OCI-LY7 (cell line): ENCODE results near the gene OSBP2. TPM values are rescaled to one million over a fixed set of nuclear protein-coding genes. Genes with fewer than 3 reads are reported as not detected.
"Not testable (repeated sequence)": the region's sequence is repeated elsewhere in the genome, so short reads cannot be mapped to it uniquely, and the experiment has no call there.

Experiments used
- BruUV-seq: library from RNA; stranded (reverse); fragments of 400-500 nt; replicated peaks from 2 replicates; lab custom pipeline; 2021; lab: Mats Ljungman, UMichigan
- CTCF ChIA-PET: fragments of 300-600 bp; sonication (Branson Sonifier 250); formaldehyde crosslinking; loops from one replicate; lab custom pipeline; 2022; ENCODE audit warnings: antibody characterized with exemption; ENCODE audit not compliant: unreplicated experiment; lab: Charles Lee
- POLR2A ChIA-PET: fragments of 300-600 bp; sonication (Branson Sonifier 250); formaldehyde crosslinking; loops from one replicate; lab custom pipeline; 2022; ENCODE audit warnings: antibody characterized with exemption; lab: Charles Lee
- DNase-seq: peaks from one replicate; pipeline ENCODE4 v3.0.0-alpha.2; 2015; ENCODE audit warnings: low spot score
- H2AFZ ChIP-seq: fragments of 200-600 bp; sonication (generic), shearing (Covaris generic); 2 replicates; pipeline ENCODE4 v1.6.1; 2014; ENCODE audit warnings: mild to moderate bottlenecking, antibody characterized with exemption, low read length, moderate library complexity
- H3K27ac ChIP-seq: fragments of 200-600 bp; sonication (generic); 2 replicates; pipeline ENCODE4 v1.5.1; 2014; ENCODE audit warnings: mixed run types, low read depth, mild to moderate bottlenecking, moderate library complexity, low read length, inconsistent platforms; ENCODE audit not compliant: poor library complexity, severe bottlenecking
- H3K36me3 ChIP-seq: fragments of 200-600 bp; sonication (generic); 2 replicates; pipeline ENCODE4 v1.6.1; 2014; ENCODE audit warnings: mild to moderate bottlenecking, antibody characterized with exemption, low read length, moderate library complexity, mixed read lengths; ENCODE audit not compliant: insufficient read depth
- H3K4me1 ChIP-seq: fragments of 200-600 bp; sonication (generic); 2 replicates; pipeline ENCODE4 v1.5.1; 2014; ENCODE audit warnings: mild to moderate bottlenecking, low read length; ENCODE audit not compliant: insufficient read depth, poor library complexity, severe bottlenecking
- H3K4me2 ChIP-seq: fragments of 200-600 bp; sonication (generic); 2 replicates; pipeline ENCODE4 v1.6.1; 2014; ENCODE audit warnings: mild to moderate bottlenecking, low read length
- H3K4me3 ChIP-seq: fragments of 200-600 bp; sonication (generic); 2 replicates; pipeline ENCODE4 v1.5.1; 2014; ENCODE audit warnings: mild to moderate bottlenecking, low read depth, low read length; ENCODE audit not compliant: poor library complexity, severe bottlenecking
- H3K79me2 ChIP-seq: fragments of 200-600 bp; sonication (generic); 2 replicates; pipeline ENCODE4 v1.6.1; 2016; ENCODE audit warnings: low read depth, mild to moderate bottlenecking, low read length, moderate library complexity, mixed read lengths; ENCODE audit not compliant: insufficient read depth
- H3K9me2 ChIP-seq: fragments of 200-600 bp; sonication (generic); 2 replicates; pipeline ENCODE4 v1.6.1; 2016; ENCODE audit warnings: mild to moderate bottlenecking, low read length, mixed read lengths; ENCODE audit not compliant: insufficient read depth
- H3K9me3 ChIP-seq: fragments of 200-600 bp; sonication (generic); 2 replicates; pipeline ENCODE4 v1.6.1; 2014; ENCODE audit warnings: mild to moderate bottlenecking, mixed run types, low read length, mixed read lengths
- H4K20me1 ChIP-seq: fragments of 200-600 bp; sonication (generic); 2 replicates; pipeline ENCODE4 v1.6.1; 2014; ENCODE audit warnings: mild to moderate bottlenecking, antibody characterized with exemption, low read length, moderate library complexity, mixed read lengths; ENCODE audit not compliant: insufficient read depth
- EZH2phosphoT487 ChIP-seq: fragments of 200-600 bp; sonication (generic); IDR thresholded peaks from 2 replicates; pipeline ENCODE4 v1.6.1; 2018; ENCODE audit warnings: low read depth, borderline replicate concordance, mild to moderate bottlenecking, mixed run types, antibody characterized with exemption, low read length, moderate library complexity, mixed read lengths
- intact Hi-C: fragments of 100-400 bp; cut with micrococcal nuclease; formaldehyde crosslinking; loops from one replicate; pipeline ENCODE4 v1.10.0; 2022; ENCODE audit not compliant: unreplicated experiment
- total RNA-seq, 2 experiments: library from RNA; depleted of rRNA in 1 of 2; stranded (reverse); fragments of >200 nt in 1 of 2; shearing (Covaris generic) in 1 of 2; gene quantifications; 2 replicates each; pipeline ENCODE4 v1.2.3, GENCODE V29; 2014 to 2022
- TF ChIP-seq, protein P1 (sequence below): fragments of 200-600 bp; sonication (generic); conservative IDR thresholded peaks from 2 replicates; pipeline ENCODE4 v1.5.1; 2014; ENCODE audit warnings: mild to moderate bottlenecking, antibody characterized with exemption, low read length, moderate library complexity, mixed read lengths

OSBP2 gene
- total RNA-seq, 2 experiments from 2014 or later = 0.19 to 0.34 TPM

DNA sequence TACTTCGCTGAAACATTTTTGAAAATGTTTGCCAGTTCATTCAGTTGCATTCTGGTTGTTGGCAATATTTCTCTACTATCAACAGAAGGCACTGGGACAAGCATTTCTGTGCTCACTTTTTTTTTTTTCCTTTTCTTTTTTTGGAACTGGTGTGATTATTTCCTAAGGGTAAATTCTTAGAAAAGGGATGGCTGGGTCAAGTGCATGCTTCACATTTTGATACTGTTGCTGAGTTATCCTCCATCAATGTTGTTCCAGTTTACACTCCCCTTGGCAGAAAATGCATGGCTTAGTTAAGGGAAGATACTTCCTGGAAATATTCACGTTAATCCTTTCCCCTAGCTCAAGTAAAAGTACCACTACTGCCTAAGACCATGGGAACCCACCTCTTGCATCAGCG lies 81.8 kb downstream of the OSBP2 start:
- no peaks in the 10 kb centered on the region for H3K9me2 ChIP-seq
- no TSS peak for BruUV-seq
- no peaks in the 10 kb centered on the region for H3K9me3 ChIP-seq
- ChIA-PET POLR2A (interaction anchor here (0.5 kb wide), 1 partner anchor 591 kb away, joined by 4 read pairs; no protein-coding TSS in a partner anchor), CTCF (no interaction called here)
- intact Hi-C loops = no loop called here
- no peak overlapping the region for H3K4me2 ChIP-seq
- no peaks in the 10 kb centered on the region for H3K4me1 ChIP-seq
- H3K36me3 ChIP-seq = no peaks in the 10 kb centered on the region
- H3K79me2 ChIP-seq = no peaks in the 10 kb centered on the region
- H2AFZ ChIP-seq = no peak overlapping the region
- no peaks in the 10 kb centered on the region for H4K20me1 ChIP-seq
- no peak overlapping the region for H3K27ac ChIP-seq
- H3K4me3 ChIP-seq = no peak overlapping the region
- TF ChIP-seq EZH2phosphoT487 = no peak
- TF ChIP-seq, protein P1, sequence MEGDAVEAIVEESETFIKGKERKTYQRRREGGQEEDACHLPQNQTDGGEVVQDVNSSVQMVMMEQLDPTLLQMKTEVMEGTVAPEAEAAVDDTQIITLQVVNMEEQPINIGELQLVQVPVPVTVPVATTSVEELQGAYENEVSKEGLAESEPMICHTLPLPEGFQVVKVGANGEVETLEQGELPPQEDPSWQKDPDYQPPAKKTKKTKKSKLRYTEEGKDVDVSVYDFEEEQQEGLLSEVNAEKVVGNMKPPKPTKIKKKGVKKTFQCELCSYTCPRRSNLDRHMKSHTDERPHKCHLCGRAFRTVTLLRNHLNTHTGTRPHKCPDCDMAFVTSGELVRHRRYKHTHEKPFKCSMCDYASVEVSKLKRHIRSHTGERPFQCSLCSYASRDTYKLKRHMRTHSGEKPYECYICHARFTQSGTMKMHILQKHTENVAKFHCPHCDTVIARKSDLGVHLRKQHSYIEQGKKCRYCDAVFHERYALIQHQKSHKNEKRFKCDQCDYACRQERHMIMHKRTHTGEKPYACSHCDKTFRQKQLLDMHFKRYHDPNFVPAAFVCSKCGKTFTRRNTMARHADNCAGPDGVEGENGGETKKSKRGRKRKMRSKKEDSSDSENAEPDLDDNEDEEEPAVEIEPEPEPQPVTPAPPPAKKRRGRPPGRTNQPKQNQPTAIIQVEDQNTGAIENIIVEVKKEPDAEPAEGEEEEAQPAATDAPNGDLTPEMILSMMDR = no peak
- DNase-seq = no peak

DNA sequence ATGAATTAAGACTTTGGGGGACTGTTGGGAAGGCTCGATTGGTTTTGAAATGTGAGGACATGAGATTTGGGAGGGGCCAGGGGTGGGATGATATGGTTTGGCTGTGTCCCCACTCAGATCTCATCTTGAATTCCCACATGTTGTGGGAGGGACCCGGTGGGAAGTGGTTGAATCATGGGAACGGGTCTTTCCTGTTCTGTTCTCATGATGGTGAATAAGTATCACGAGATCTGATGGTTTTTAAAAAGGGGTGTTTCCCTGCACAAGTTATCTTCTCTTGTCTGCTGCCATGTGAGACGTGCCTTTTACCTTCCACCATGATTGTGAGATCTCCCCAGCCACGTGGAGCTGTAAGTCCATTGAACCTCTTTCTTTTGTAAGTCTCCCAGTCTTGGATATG lies 82.5 kb downstream of the OSBP2 start:
- H3K79me2 ChIP-seq, BruUV-seq, H3K9me2 ChIP-seq, H3K27ac ChIP-seq, POLR2A ChIA-PET, intact Hi-C loops, H2AFZ ChIP-seq, H3K9me3 ChIP-seq, DNase-seq, H3K36me3 ChIP-seq, H4K20me1 ChIP-seq, H3K4me2 ChIP-seq, H3K4me3 ChIP-seq, H3K4me1 ChIP-seq, CTCF ChIA-PET: not testable (repeated sequence)

DNA sequence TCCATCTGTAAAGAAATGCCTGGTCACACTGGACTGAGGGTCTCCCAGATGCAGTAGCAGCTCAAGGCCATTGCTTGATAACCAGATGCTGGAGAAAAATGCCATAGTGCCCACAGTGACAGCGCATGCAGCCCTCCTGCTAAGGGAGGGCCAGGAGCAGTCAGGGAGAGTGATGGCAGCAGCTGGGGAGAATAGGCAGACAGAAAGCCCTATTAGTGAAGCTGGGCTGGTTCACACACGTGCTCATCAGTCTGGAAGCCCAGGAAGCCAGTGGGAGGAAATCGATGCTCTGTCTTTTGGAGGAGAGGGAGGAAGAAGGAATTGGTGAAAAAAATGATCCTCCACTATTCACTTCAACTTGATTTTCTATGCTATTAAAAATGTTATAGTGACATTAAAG lies 82.9 kb downstream of the OSBP2 start:
- Histone ChIP-seq H3K79me2 (no peaks in the 10 kb centered on the region), H3K4me2 (no peak overlapping the region), H3K36me3 (no peaks in the 10 kb centered on the region), H3K27ac (no peak overlapping the region), H2AFZ (no peak overlapping the region), H3K9me3 (no peaks in the 10 kb centered on the region), H3K4me1 (no peaks in the 10 kb centered on the region), H3K9me2 (no peaks in the 10 kb centered on the region), H3K4me3 (no peak overlapping the region), H4K20me1 (no peaks in the 10 kb centered on the region)
- TF ChIP-seq, protein P1 = no peak
- no peak for TF ChIP-seq EZH2phosphoT487
- ChIA-PET POLR2A (no interaction called here), CTCF (no interaction called here)
- no TSS peak for BruUV-seq
- DNase-seq = no peak
- intact Hi-C loops = no loop called here
